Measurements from ENCODE around the gene MPP2.
"Not testable (repeated sequence)": the region's sequence is repeated elsewhere in the genome, so short reads cannot be mapped to it uniquely, and the experiment has no call there.

The MPP2 gene

DNA sequence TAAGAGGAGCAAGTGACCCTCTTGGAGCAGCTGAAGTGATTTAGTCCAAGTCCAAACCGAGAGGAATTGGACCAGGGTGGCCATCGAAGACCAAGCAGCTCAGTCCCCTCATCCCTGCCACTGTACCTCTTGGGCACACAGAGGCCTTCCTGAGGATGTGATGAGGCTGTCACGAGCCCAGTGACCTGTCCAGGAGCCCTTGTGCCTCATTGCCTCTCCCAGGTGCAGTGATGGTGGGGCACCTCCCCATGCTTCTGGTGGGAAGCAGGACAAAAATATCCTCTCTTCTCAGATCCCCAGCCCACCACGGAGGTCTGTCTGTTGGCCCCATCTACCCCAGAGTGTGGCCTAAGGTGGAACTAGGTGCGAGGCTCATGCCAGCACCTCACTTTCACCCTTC, 63.1 kb downstream of the MPP2 start:
- peaks cover 3% of the 10 kb centered on the region for H3K4me1 ChIP-seq (ENCODE audit: control insufficient read depth, low read depth, low read length)
- no peak overlapping the region for H2AK5ac ChIP-seq (ENCODE audit: low read length)
- H2BK120ac ChIP-seq (ENCODE audit: low read depth, low read length) = no peak overlapping the region
- H3K56ac ChIP-seq (ENCODE audit: low read length) = no peak overlapping the region
- no peak overlapping the region for H3K4ac ChIP-seq (ENCODE audit: low read depth, low read length)
- no peak overlapping the region for H4K5ac ChIP-seq (ENCODE audit: low read length)
- no peak overlapping the region for H3K18ac ChIP-seq (ENCODE audit: low read length)
- no peak overlapping the region for H2BK5ac ChIP-seq (ENCODE audit: low read length)
- no peak overlapping the region for H3K27ac ChIP-seq (ENCODE audit: low read depth, low read length)
- DNase-seq = no peak
- no peak overlapping the region for H3K23ac ChIP-seq (ENCODE audit: low read length)
- no peaks in the 10 kb centered on the region for H3K36me3 ChIP-seq (ENCODE audit: control insufficient read depth, insufficient read depth, low read length)
- no peak overlapping the region for H3K4me3 ChIP-seq (ENCODE audit: low read length)
- WGBS (ENCODE audit: extremely low coverage, insufficient coverage, low lambda C conversion rate) = no CpG with 5 or more reads among the region's 5 CpGs
- no peak overlapping the region for H4K8ac ChIP-seq (ENCODE audit: low read depth, low read length)
- H3K27me3 ChIP-seq (ENCODE audit: insufficient read depth, low read length, poor library complexity) = no peaks in the 10 kb centered on the region
- H3K79me2 ChIP-seq (ENCODE audit: control insufficient read depth, insufficient read depth, low read length) = no peaks in the 10 kb centered on the region
- no peaks in the 10 kb centered on the region for H3K79me1 ChIP-seq (ENCODE audit: low read length)
- H3K4me2 ChIP-seq (ENCODE audit: low read length) = no peak overlapping the region
- no peak overlapping the region for H3K9ac ChIP-seq (ENCODE audit: low read length)
- no peak overlapping the region for H2BK15ac ChIP-seq (replicated peaks; ENCODE audit: low read depth)

GRCh38 chr17:43842975-43843325, 64.4 kb downstream of the MPP2 start:
- H3K4me3 ChIP-seq (ENCODE audit: low read length) = no peak overlapping the region
- H3K23ac ChIP-seq (ENCODE audit: low read length) = no peak overlapping the region
- H3K4me2 ChIP-seq (ENCODE audit: low read length) = no peak overlapping the region
- no peak overlapping the region for H2BK5ac ChIP-seq (ENCODE audit: low read length)
- no peak overlapping the region for H4K8ac ChIP-seq (ENCODE audit: low read depth, low read length)
- H2BK15ac ChIP-seq (replicated peaks; ENCODE audit: low read depth) = no peak overlapping the region
- no peak overlapping the region for H4K5ac ChIP-seq (ENCODE audit: low read length)
- no peak overlapping the region for H3K4ac ChIP-seq (ENCODE audit: low read depth, low read length)
- H3K18ac ChIP-seq (ENCODE audit: low read length) = no peak overlapping the region
- no peak overlapping the region for H3K56ac ChIP-seq (ENCODE audit: low read length)
- H3K27me3 ChIP-seq (ENCODE audit: insufficient read depth, low read length, poor library complexity) = no peaks in the 10 kb centered on the region
- WGBS (ENCODE audit: extremely low coverage, insufficient coverage, low lambda C conversion rate) = no CpG with 5 or more reads among the region's 7 CpGs
- H2BK120ac ChIP-seq (ENCODE audit: low read depth, low read length) = no peak overlapping the region
- DNase-seq = no peak
- H3K27ac ChIP-seq (ENCODE audit: low read depth, low read length) = no peak overlapping the region
- H3K36me3 ChIP-seq (ENCODE audit: control insufficient read depth, insufficient read depth, low read length) = no peaks in the 10 kb centered on the region
- peaks cover 3% of the 10 kb centered on the region for H3K4me1 ChIP-seq (ENCODE audit: control insufficient read depth, low read depth, low read length)
- H3K9ac ChIP-seq (ENCODE audit: low read length) = no peak overlapping the region
- no peaks in the 10 kb centered on the region for H3K79me1 ChIP-seq (ENCODE audit: low read length)
- H2AK5ac ChIP-seq (ENCODE audit: low read length) = no peak overlapping the region
- no peaks in the 10 kb centered on the region for H3K79me2 ChIP-seq (ENCODE audit: control insufficient read depth, insufficient read depth, low read length)

DNA sequence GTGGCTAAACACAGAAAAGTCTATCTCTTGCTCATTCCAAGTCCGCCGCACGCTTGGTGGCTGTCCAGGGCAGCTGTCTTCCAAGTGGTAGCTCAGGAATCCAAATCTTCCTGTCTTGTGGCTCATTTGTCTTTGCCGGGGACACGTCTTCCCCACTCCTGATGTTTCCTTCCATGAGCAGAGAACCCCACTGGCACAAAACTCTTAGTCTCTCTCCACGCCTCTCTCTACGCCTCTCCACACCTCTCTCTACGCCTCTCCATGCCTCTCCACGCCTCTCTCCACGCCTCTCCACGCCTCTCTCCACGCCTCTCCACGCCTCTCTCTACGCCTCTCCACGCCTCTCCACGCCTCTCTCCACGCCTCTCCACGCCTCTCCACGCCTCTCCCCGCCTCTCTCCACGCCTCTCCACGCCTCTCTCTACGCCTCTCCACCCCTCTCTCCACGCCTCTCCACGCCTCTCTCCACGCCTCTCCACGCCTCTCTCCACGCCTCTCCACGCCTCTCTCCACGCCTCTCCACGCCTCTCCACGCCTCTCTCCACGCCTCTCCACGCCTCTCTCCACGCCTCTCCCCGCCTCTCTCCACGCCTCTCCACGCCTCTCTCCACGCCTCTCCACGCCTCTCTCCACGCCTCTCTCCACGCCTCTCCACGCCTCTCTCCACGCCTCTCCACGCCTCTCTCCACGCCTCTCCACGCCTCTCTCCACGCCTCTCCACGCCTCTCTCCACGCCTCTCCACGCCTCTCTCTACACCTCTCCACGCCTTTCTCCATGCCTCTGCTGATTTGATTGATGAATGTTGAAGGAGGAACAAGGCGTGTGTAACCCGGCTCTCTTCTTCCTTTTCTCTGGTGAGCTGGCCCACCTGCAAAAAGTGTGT, 65.0 kb downstream of the MPP2 start:
- H3K36me3 ChIP-seq (ENCODE audit: control insufficient read depth, insufficient read depth, low read length); H3K23ac ChIP-seq (ENCODE audit: low read length); H3K4ac ChIP-seq (ENCODE audit: low read depth, low read length); H3K9ac ChIP-seq (ENCODE audit: low read length); H4K8ac ChIP-seq (ENCODE audit: low read depth, low read length); H2BK5ac ChIP-seq (ENCODE audit: low read length); H3K27me3 ChIP-seq (ENCODE audit: insufficient read depth, low read length, poor library complexity); H3K4me1 ChIP-seq (ENCODE audit: control insufficient read depth, low read depth, low read length); H3K56ac ChIP-seq (ENCODE audit: low read length); DNase-seq; H3K18ac ChIP-seq (ENCODE audit: low read length); H2BK15ac ChIP-seq (replicated peaks; ENCODE audit: low read depth); H3K79me2 ChIP-seq (ENCODE audit: control insufficient read depth, insufficient read depth, low read length); H3K79me1 ChIP-seq (ENCODE audit: low read length); H2BK120ac ChIP-seq (ENCODE audit: low read depth, low read length); H2AK5ac ChIP-seq (ENCODE audit: low read length); H4K5ac ChIP-seq (ENCODE audit: low read length); H3K4me2 ChIP-seq (ENCODE audit: low read length); H3K27ac ChIP-seq (ENCODE audit: low read depth, low read length); H3K4me3 ChIP-seq (ENCODE audit: low read length): not testable (repeated sequence)
- WGBS (ENCODE audit: extremely low coverage, insufficient coverage, low lambda C conversion rate) = no CpG with 5 or more reads among the region's 54 CpGs

DNA sequence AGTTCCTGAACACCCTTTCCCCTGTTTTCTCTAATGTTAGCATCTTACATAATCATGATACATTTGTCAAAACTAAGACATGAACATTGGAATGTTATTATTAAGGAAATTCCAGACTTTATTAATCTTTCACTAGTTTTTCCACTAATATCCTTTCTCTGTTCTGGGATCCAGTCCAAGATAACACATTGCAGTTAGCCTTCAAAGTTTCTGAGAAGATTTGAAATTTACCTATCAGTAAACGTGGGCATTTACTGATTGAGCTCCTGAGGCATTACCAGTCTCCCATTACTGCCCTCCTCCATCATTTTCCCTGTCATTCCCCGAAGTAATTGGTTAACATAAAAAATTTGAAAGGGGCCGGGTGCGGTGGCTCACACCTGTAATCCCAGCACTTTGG, 66.1 kb downstream of the MPP2 start:
- Histone ChIP-seq H2BK120ac (ENCODE audit: low read depth, low read length) (no peak overlapping the region), H3K4me2 (ENCODE audit: low read length) (no peak overlapping the region), H3K27ac (ENCODE audit: low read depth, low read length) (no peak overlapping the region), H2AK5ac (ENCODE audit: low read length) (no peak overlapping the region), H3K18ac (ENCODE audit: low read length) (no peak overlapping the region), H3K36me3 (ENCODE audit: control insufficient read depth, insufficient read depth, low read length) (no peaks in the 10 kb centered on the region), H3K27me3 (ENCODE audit: insufficient read depth, low read length, poor library complexity) (no peaks in the 10 kb centered on the region), H3K9ac (ENCODE audit: low read length) (no peak overlapping the region), H3K23ac (ENCODE audit: low read length) (no peak overlapping the region), H2BK5ac (ENCODE audit: low read length) (no peak overlapping the region), H3K4me3 (ENCODE audit: low read length) (no peak overlapping the region), H2BK15ac (replicated peaks; ENCODE audit: low read depth) (no peak overlapping the region), H4K5ac (ENCODE audit: low read length) (no peak overlapping the region), H3K56ac (ENCODE audit: low read length) (no peak overlapping the region), H3K79me2 (ENCODE audit: control insufficient read depth, insufficient read depth, low read length) (no peaks in the 10 kb centered on the region), H3K4ac (ENCODE audit: low read depth, low read length) (no peak overlapping the region), H3K4me1 (ENCODE audit: control insufficient read depth, low read depth, low read length) (no peaks in the 10 kb centered on the region), H3K79me1 (ENCODE audit: low read length) (no peaks in the 10 kb centered on the region), H4K8ac (ENCODE audit: low read depth, low read length) (no peak overlapping the region)
- DNase-seq = no peak
- no CpG with 5 or more reads among the region's 4 CpGs for WGBS (ENCODE audit: extremely low coverage, insufficient coverage, low lambda C conversion rate)

- Histone ChIP-seq H2AK5ac (ENCODE audit: low read length) (no peak overlapping the region), H4K8ac (ENCODE audit: low read depth, low read length) (no peak overlapping the region), H3K9ac (ENCODE audit: low read length) (no peak overlapping the region), H4K5ac (ENCODE audit: low read length) (no peak overlapping the region), H3K4me3 (ENCODE audit: low read length) (no peak overlapping the region), H3K23ac (ENCODE audit: low read length) (no peak overlapping the region), H3K18ac (ENCODE audit: low read length) (no peak overlapping the region), H3K4ac (ENCODE audit: low read depth, low read length) (no peak overlapping the region), H3K79me1 (ENCODE audit: low read length) (no peaks in the 10 kb centered on the region), H3K27ac (ENCODE audit: low read depth, low read length) (no peak overlapping the region), H2BK15ac (replicated peaks; ENCODE audit: low read depth) (no peak overlapping the region), H3K4me2 (ENCODE audit: low read length) (no peak overlapping the region), H3K79me2 (ENCODE audit: control insufficient read depth, insufficient read depth, low read length) (no peaks in the 10 kb centered on the region), H3K4me1 (ENCODE audit: control insufficient read depth, low read depth, low read length) (no peaks in the 10 kb centered on the region), H3K56ac (ENCODE audit: low read length) (no peak overlapping the region), H2BK120ac (ENCODE audit: low read depth, low read length) (no peak overlapping the region), H3K36me3 (ENCODE audit: control insufficient read depth, insufficient read depth, low read length) (no peaks in the 10 kb centered on the region), H3K27me3 (ENCODE audit: insufficient read depth, low read length, poor library complexity) (no peaks in the 10 kb centered on the region), H2BK5ac (ENCODE audit: low read length) (no peak overlapping the region)
- whole genome bisulfite sequencing (ENCODE audit: extremely low coverage, insufficient coverage, low lambda C conversion rate) = no CpG with 5 or more reads among the region's 4 CpGs
- peak; percentile 37 for DNase-seq
Measured at GRCh38 chr17:43840814-43841213, 66.5 kb downstream of the MPP2 start.

- Histone ChIP-seq H2BK120ac (ENCODE audit: low read depth, low read length) (no peak overlapping the region), H3K79me2 (ENCODE audit: control insufficient read depth, insufficient read depth, low read length) (no peaks in the 10 kb centered on the region), H3K36me3 (ENCODE audit: control insufficient read depth, insufficient read depth, low read length) (no peaks in the 10 kb centered on the region), H3K56ac (ENCODE audit: low read length) (no peak overlapping the region), H3K79me1 (ENCODE audit: low read length) (no peaks in the 10 kb centered on the region), H3K4me3 (ENCODE audit: low read length) (no peak overlapping the region), H2AK5ac (ENCODE audit: low read length) (no peak overlapping the region), H3K4ac (ENCODE audit: low read depth, low read length) (no peak overlapping the region), H4K5ac (ENCODE audit: low read length) (no peak overlapping the region), H3K4me2 (ENCODE audit: low read length) (no peak overlapping the region), H3K18ac (ENCODE audit: low read length) (no peak overlapping the region), H3K9ac (ENCODE audit: low read length) (no peak overlapping the region), H3K27ac (ENCODE audit: low read depth, low read length) (no peak overlapping the region), H2BK5ac (ENCODE audit: low read length) (no peak overlapping the region), H3K4me1 (ENCODE audit: control insufficient read depth, low read depth, low read length) (no peaks in the 10 kb centered on the region), H3K27me3 (ENCODE audit: insufficient read depth, low read length, poor library complexity) (no peaks in the 10 kb centered on the region), H4K8ac (ENCODE audit: low read depth, low read length) (no peak overlapping the region), H3K23ac (ENCODE audit: low read length) (no peak overlapping the region), H2BK15ac (replicated peaks; ENCODE audit: low read depth) (no peak overlapping the region)
- no CpG with 5 or more reads among the region's 7 CpGs for WGBS (ENCODE audit: extremely low coverage, insufficient coverage, low lambda C conversion rate)
- DNase-seq = no peak
Measured at GRCh38 chr17:43839670-43840108, 67.6 kb downstream of the MPP2 start.
